ENCODE results near the gene MCAT.

The MCAT gene

DNA sequence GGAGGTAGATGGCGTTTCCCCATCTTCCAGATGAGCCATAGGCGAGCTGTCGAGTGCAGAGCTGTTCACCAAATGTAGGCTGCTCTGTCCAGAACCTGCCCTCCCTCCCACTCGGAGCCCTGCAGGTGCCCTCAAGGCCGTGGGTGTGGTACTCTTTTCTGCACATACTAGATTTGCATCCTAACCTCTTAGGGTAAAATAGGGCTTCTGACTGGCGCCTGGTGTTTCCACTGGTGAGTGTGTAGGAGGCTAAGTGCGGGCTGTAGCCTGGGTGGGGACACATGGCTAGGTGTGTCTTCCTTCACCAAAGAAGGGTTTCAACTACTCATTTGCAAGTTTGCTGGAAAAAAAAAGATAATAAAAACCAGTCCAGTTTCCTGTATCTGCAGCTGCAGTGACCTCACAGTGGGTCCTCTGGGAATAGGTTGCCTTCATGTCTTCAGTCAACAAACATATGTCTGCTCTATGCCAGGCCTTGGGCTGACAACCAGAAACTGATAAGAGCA lies 24.2 kb downstream of the MCAT start:
- TF ChIP-seq, protein P1, sequence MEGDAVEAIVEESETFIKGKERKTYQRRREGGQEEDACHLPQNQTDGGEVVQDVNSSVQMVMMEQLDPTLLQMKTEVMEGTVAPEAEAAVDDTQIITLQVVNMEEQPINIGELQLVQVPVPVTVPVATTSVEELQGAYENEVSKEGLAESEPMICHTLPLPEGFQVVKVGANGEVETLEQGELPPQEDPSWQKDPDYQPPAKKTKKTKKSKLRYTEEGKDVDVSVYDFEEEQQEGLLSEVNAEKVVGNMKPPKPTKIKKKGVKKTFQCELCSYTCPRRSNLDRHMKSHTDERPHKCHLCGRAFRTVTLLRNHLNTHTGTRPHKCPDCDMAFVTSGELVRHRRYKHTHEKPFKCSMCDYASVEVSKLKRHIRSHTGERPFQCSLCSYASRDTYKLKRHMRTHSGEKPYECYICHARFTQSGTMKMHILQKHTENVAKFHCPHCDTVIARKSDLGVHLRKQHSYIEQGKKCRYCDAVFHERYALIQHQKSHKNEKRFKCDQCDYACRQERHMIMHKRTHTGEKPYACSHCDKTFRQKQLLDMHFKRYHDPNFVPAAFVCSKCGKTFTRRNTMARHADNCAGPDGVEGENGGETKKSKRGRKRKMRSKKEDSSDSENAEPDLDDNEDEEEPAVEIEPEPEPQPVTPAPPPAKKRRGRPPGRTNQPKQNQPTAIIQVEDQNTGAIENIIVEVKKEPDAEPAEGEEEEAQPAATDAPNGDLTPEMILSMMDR (IDR thresholded peaks at IDR 0.05) = no peak

DNA sequence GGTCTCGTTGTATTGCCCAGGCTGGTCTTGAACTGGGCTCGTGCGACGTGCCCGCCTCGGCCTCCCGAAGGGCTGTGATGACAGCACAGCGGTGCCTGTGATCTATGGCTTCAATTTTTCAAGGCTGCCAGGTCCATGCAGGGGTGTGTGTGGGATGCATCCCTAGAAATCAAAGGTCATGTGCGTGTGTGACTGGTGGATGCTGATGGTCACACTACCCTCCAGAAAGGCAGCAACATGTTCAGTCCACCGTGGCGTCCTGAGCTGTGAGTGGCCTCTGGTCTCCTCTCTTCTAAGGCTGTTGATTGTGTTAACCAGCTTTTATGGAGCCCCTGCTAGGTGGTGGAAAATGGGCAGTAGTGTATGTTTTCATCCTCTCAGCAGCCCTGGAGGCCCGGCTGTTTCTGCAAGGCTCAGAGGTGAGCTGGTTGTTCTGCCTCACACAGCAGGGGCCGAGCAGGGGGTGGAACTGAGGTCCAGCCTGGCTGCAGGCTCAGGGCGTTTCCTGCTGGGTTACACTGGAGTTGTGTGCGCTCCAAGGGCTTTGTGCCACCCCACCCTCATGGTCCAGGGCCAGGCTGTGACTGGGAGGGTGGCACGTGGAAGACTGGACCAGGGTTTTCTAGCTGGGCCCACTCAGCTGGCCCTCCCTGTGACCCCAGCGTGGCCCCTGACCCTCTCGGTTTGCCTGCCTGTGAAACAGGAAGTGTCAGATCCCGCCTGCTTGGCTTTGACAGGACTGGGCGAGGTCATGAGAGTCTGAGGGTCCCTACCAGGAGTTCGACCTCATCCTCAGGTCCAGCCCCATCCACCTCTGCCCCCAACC lies 25.0 kb downstream of the MCAT start:
- TF ChIP-seq, protein P1 (IDR thresholded peaks at IDR 0.05) = no peak

DNA sequence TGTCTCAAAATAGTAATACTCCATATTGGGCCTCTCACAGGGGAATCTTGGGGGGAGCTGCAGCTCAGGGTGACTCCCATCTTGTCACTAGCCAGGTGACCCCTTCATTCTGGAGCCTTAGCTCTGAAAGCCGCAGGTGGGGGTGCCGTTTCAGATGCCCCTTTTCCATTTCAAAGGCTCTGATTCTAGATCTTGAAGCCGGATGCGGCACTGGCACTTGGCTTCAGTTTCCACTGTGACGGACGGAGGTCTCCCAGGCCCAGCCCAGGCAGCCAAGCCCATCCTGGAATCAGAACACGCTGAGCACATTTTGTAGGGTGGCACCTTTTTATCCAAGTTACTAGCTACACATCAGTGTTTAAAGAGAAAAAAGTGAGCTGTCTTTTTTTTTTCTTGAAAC lies 26.3 kb downstream of the MCAT start:
- TF ChIP-seq, protein P1 (IDR thresholded peaks at IDR 0.05) = no peak

DNA sequence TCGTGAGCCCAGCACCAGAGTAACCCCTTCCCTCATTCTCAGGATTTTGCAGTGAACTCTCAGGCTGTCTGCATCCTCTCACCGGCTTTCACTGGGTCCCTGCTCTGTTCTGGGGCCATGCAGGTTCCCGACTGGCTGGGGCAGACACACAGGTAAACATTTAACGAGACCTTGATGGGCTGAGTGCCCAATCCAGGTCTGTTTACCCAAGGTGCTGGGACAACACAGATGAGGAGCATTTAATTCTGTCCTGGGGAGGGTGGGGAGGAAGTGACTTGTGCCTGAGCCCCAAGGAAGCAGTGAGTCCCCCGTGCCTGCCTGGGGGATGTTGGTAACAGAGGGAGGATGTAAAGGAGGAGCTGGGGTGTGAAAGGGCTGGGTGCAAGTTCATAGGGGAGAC lies 28.2 kb downstream of the MCAT start:
- TF ChIP-seq, protein P1 (IDR thresholded peaks at IDR 0.05) = no peak

DNA sequence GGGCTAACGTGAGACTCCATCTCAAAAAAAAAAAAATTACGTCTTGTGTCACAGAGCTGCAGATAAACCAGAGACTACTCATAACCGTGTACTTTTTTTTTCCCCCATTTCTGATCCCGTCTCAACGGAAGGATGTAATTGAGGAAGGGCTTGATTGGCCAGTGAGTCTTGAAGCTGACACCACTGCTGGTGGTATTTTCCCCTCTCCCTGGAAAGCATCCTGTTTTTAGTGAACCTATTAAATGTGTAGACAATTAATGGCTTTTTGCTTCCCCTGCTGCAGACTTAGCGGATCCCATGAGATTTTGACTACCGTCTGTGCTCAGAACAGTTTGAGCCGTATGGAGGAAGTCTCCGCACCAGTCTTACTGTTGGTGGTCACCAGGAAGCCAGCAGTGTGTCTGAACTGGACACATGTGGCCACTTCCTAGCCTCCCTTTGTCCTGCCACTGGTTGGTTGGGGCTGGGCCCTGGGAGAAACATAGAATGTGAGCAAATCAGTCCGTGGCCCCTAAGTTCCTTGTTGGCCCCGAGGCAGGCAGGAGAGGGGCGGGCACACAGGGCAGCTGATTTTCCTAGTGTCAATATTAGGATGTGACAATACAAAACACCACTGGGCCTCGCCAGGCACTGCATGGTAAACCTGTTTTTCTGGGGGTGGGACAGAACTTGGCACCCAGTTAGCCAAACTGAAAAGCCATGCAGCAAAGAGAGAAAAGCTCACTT lies 29.5 kb downstream of the MCAT start:
- TF ChIP-seq, protein P1 (IDR thresholded peaks at IDR 0.05) = no peak

DNA sequence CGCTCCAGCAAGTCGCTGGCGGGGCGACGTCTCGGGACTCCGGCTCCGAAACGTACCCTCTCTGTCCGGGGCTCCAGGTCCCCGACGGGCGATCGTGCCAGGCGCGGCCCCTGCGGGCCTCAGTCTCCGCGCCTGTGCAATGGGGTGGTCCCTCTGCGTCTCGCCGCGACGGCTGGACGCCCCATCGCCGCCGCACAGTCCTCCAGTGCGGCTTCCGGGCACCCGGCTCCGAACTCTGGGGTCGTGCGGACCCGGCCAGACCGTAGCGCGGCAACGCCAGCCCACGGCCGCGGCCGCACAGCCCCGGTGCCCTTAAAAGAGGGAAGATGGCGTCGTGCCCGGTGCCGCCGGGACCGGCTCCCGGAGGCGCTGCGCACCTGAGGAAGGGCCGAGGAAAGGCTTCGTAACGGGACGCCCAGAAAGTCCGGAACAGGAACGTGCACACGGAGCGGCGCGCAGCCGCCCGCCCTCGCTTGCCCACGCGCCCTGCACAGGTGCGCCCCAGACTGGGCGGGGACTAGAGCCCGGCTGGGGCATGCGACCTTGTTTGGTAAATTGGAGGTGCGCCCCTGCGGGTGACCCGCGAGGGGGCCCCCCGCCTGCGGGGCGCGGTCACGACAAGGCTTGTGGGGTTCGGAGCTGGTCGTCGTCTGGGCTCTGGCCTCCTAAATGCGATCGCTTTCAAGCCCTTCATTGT lies 32.1 kb downstream of the MCAT start:
- TF ChIP-seq, protein P1 (IDR thresholded peaks at IDR 0.05) = no peak

DNA sequence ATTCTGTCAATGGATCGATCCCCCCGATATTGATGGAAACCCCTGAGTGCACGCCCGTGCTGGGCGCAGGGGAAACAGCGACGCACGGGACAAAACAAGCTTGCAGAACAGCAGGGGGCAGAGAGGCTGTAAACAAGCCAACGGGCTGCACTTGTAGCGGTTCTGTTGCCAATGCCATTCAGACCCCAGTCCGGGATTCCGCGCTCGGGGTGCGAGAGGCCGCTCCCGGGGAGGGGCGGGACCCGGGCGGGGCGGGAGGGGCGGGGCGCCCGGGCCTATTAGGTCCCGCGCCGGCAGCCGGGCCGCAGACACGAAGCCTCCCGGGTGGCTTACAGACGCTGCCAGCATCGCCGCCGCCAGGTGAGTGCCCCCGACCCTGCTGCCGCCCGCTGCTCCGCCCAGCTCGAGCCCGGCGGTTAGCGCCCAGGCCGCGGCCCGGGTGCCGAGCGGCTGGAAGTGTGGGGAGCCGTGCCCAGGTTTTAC lies 32.7 kb downstream of the MCAT start, which contains the start of gene BIK:
TSS of gene BIK (plus strand) at position 307 of the 483 bp plus-strand sequence. CDS start 13,273 bp downstream, outside the sequence.
- TF ChIP-seq, protein P1 (IDR thresholded peaks at IDR 0.05) = no peak; the same call in 1 of the 2 replicates

Data from LNCAP (cell line).